ENCODE data around the gene LGI1. TPM values are rescaled to one million over a fixed set of nuclear protein-coding genes. Genes with fewer than 3 reads are reported as not detected.

The LGI1 gene
- total and polyA plus RNA-seq, 10 donors, result 0.16 TPM; not detected in 9

- Histone ChIP-seq H3K27me3 (replicated peaks in 1 of 7) (peaks cover 0 to 30% (median 0%) of the 10 kb centered on the region in 7 donors), H3K4me1 (no peaks in the 10 kb centered on the region), H3K36me3 (no peaks in the 10 kb centered on the region), H3K4me3 (no peak overlapping the region), H3K27ac (no peak overlapping the region), H3K9me3 (no peaks in the 10 kb centered on the region)
- 89 to 95% (median 92%) methylated on average over 2 of the region's 2 CpGs for WGBS, 5 donors
- TF ChIP-seq POLR2AphosphoS5 (IDR thresholded peaks at IDR 0.05) (no peak), POLR2A (IDR thresholded peaks at IDR 0.05) (no peak)
- TF ChIP-seq, protein P1, sequence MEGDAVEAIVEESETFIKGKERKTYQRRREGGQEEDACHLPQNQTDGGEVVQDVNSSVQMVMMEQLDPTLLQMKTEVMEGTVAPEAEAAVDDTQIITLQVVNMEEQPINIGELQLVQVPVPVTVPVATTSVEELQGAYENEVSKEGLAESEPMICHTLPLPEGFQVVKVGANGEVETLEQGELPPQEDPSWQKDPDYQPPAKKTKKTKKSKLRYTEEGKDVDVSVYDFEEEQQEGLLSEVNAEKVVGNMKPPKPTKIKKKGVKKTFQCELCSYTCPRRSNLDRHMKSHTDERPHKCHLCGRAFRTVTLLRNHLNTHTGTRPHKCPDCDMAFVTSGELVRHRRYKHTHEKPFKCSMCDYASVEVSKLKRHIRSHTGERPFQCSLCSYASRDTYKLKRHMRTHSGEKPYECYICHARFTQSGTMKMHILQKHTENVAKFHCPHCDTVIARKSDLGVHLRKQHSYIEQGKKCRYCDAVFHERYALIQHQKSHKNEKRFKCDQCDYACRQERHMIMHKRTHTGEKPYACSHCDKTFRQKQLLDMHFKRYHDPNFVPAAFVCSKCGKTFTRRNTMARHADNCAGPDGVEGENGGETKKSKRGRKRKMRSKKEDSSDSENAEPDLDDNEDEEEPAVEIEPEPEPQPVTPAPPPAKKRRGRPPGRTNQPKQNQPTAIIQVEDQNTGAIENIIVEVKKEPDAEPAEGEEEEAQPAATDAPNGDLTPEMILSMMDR (IDR thresholded peaks at IDR 0.05 in 8 of 11, conservative IDR thresholded peaks at IDR 0.05 in 3 of 11), result no peak
- intact Hi-C loops (cut with DNase I; ENCODE audit: low total_unique reads), result no loop called here
- no peak for DNase-seq
Measured at GRCh38 chr10:93807371-93807770, 49.6 kb downstream of the LGI1 start.

GRCh38 chr10:93812659-93813338 lies 55.1 kb downstream of the LGI1 start:
- Histone ChIP-seq H3K36me3 (no peaks in the 10 kb centered on the region), H3K27ac (no peak overlapping the region), H3K9me3 (no peaks in the 10 kb centered on the region), H3K4me1 (peaks cover 0 to 10% (median 0%) of the 10 kb centered on the region in 6 donors), H3K4me3 (no peak overlapping the region), H3K27me3 (replicated peaks in 1 of 7) (peaks cover 0 to 42% (median 0%) of the 10 kb centered on the region in 7 donors)
- 88 to 100% (median 94%) methylated on average over 1 of the region's 1 CpG; no CpG with 5 or more reads in 1 of the 5 donors for WGBS, 5 donors
- intact Hi-C loops (cut with DNase I; ENCODE audit: low total_unique reads), result no loop called here
- DNase-seq, result no peak
- TF ChIP-seq POLR2AphosphoS5 (IDR thresholded peaks at IDR 0.05), result no peak
- TF ChIP-seq, protein P1 (IDR thresholded peaks at IDR 0.05 in 8 of 11, conservative IDR thresholded peaks at IDR 0.05 in 3 of 11), result no peak
- TF ChIP-seq POLR2A (IDR thresholded peaks at IDR 0.05), result no peak

DNA sequence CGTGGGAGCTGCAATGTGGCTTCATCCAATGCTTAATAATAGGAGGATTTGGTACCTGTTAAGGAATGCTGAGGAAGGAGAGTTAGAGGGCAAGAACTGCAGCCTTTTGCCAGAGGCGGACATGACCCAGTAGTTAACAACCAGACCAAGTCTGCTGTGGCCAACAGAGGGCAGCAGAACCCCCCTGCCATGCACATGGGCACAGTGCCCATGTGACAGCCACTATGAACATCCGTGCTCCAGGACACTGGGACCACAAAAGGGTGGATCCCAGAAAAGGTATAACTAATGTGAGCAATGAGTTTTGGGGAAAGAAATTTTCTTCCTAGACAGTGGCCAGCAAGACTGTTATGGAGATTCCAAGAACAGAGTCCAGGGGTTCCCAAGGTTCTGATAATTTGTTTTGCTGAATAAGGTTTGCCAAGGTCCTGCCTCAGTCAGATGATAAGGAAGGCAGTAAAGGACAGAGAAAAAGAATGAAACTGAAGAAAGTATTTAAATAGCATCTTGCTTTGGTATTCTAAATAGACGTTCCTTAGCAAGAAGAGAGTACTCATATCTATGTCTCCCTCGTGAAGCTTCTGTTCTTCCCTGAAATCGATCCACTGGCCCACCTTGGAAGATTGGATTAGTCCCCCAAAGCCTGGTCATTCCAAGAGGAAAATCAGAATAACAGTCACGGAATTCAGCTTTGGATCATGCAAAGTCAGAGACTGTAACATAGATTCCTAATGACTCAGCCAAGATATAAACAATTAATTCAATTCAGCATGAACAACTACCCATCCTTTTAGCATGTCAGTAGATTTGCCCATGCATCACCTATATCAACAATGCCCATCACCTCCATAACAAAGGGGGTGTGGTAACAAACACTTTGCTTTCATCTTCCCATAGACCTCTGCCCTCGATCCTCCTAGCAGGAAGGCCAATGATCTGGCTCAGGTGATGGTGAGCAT lies 56.0 kb downstream of the LGI1 start:
- Histone ChIP-seq H3K4me1 (peaks cover 0 to 10% (median 0%) of the 10 kb centered on the region in 6 donors), H3K27ac (no peak overlapping the region), H3K27me3 (replicated peaks in 1 of 7) (peaks cover 0 to 48% (median 0%) of the 10 kb centered on the region in 7 donors), H3K4me3 (no peak overlapping the region), H3K36me3 (no peaks in the 10 kb centered on the region), H3K9me3 (no peaks in the 10 kb centered on the region)
- intact Hi-C loops (cut with DNase I; ENCODE audit: low total_unique reads), result no loop called here
- no peak for TF ChIP-seq POLR2A (IDR thresholded peaks at IDR 0.05)
- peak in 1 of 3 donors; percentile 18 for TF ChIP-seq POLR2AphosphoS5 (IDR thresholded peaks at IDR 0.05)
- TF ChIP-seq, protein P1 (IDR thresholded peaks at IDR 0.05 in 8 of 11, conservative IDR thresholded peaks at IDR 0.05 in 3 of 11), result peak in 9 of 11 experiments; percentile 26 to 73 (median 59)
- peak; percentile 78 for DNase-seq
- WGBS, 5 donors, result 62 to 69% (median 64%) methylated on average over 8 of the region's 8 CpGs
